HEK293T (cell line): ENCODE data around the gene CD274.

Experiments
- CTCF ChIA-PET: fragments of 350-600 bp; formaldehyde crosslinking; extraction: SDS; loops from one replicate; lab custom pipeline; 2021; ENCODE audit warnings: antibody characterized with exemption, inconsistent platforms; lab: Yijun Ruan, JAX
- POLR2A ChIA-PET: fragments of 350-600 bp; formaldehyde crosslinking; extraction: SDS; loops from one replicate; lab custom pipeline; 2020; ENCODE audit warnings: antibody characterized with exemption, inconsistent platforms; lab: Yijun Ruan, JAX
- DNase-seq: peaks from one replicate; pipeline ENCODE4 v3.0.0; 2012; ENCODE audit warnings: mixed read lengths; ENCODE audit errors: extremely low spot score
- ARNT ChIP-seq: fragments of 450-650 bp; IDR thresholded peaks from 2 replicates; pipeline ENCODE4 v1.6.1; 2017; ENCODE audit warnings: mild to moderate bottlenecking
- BHLHE40 ChIP-seq: fragments of 450-650 bp; IDR thresholded peaks from 2 replicates; pipeline ENCODE4 v1.6.1; 2016; ENCODE audit warnings: mild to moderate bottlenecking, moderate library complexity, borderline replicate concordance
- CTBP1 ChIP-seq: fragments of 450-650 bp; IDR thresholded peaks from 2 replicates; pipeline ENCODE4 v1.6.1; 2016; ENCODE audit warnings: borderline replicate concordance
- ELF4 ChIP-seq: fragments of 450-650 bp; IDR thresholded peaks from 2 replicates; pipeline ENCODE4 v1.6.1; 2017; ENCODE audit warnings: antibody characterized with exemption
- FOXA1 ChIP-seq: fragments of 450-650 bp; IDR thresholded peaks from 2 replicates; pipeline ENCODE4 v1.6.1; 2016; ENCODE audit warnings: mild to moderate bottlenecking
- FOXK2 ChIP-seq: fragments of 450-650 bp; IDR thresholded peaks from 2 replicates; pipeline ENCODE4 v1.6.1; 2016; ENCODE audit warnings: mild to moderate bottlenecking
- FOXM1 ChIP-seq: fragments of 450-650 bp; IDR thresholded peaks from 2 replicates; pipeline ENCODE4 v1.6.1; 2017; ENCODE audit warnings: mild to moderate bottlenecking, borderline replicate concordance
- HDGF ChIP-seq: fragments of 450-650 bp; IDR thresholded peaks from 2 replicates; pipeline ENCODE4 v1.6.1; 2017; ENCODE audit warnings: antibody characterized with exemption, borderline replicate concordance
- L3MBTL2 ChIP-seq: fragments of 450-650 bp; conservative IDR thresholded peaks from 2 replicates; pipeline ENCODE4 v1.6.1; 2016; ENCODE audit warnings: mild to moderate bottlenecking
- LEF1 ChIP-seq: fragments of 450-650 bp; IDR thresholded peaks from 2 replicates; pipeline ENCODE4 v1.6.1; 2017; ENCODE audit warnings: mild to moderate bottlenecking, borderline replicate concordance
- NFRKB ChIP-seq: fragments of 450-650 bp; IDR thresholded peaks from 2 replicates; pipeline ENCODE4 v1.6.1; 2016; ENCODE audit warnings: mild to moderate bottlenecking, moderate library complexity
- PKNOX1 ChIP-seq: fragments of 450-650 bp; IDR thresholded peaks from 2 replicates; pipeline ENCODE4 v1.6.1; 2016
- SP1 ChIP-seq: fragments of 450-650 bp; IDR thresholded peaks from 2 replicates; pipeline ENCODE4 v1.6.1; 2017
- SUZ12 ChIP-seq: fragments of 450-650 bp; IDR thresholded peaks from 2 replicates; pipeline ENCODE4 v1.6.1; 2016; ENCODE audit warnings: mild to moderate bottlenecking
- TARDBP ChIP-seq: fragments of 450-650 bp; IDR thresholded peaks from 2 replicates; pipeline ENCODE4 v1.6.1; 2016
- ZNF384 ChIP-seq: fragments of 450-650 bp; IDR thresholded peaks from 2 replicates; pipeline ENCODE4 v1.6.1; 2016

CD274 gene

DNA sequence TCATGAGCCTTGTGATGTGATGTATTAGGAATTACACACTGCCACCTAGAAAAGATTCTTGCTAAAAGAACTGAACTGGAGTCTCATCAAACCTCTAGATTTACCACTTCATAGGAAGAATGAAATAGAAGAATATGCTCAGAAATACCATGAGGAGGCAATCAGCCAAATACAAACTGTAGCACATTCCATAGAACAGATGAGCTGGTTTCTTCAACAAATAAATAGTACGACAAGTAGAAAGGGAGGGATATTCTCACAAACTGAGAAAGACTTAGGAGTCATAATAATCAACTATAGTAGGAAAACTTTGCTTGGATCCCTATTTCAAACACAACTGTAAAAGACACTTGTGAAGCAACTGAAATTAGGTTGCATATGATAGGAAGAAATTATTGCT, 28.1 kb upstream of the CD274 start:
- TF ChIP-seq SP1 (no peak), SUZ12 (no peak), ARNT (no peak), FOXM1 (no peak), ELF4 (no peak), TARDBP (no peak), FOXK2 (no peak), L3MBTL2 (no peak), FOXA1 (no peak), ZNF384 (no peak), PKNOX1 (no peak), HDGF (no peak), LEF1 (no peak), NFRKB (no peak), BHLHE40 (no peak), CTBP1 (no peak)
- ChIA-PET CTCF (no interaction called here), POLR2A (no interaction called here)
- DNase-seq: no peak

DNA sequence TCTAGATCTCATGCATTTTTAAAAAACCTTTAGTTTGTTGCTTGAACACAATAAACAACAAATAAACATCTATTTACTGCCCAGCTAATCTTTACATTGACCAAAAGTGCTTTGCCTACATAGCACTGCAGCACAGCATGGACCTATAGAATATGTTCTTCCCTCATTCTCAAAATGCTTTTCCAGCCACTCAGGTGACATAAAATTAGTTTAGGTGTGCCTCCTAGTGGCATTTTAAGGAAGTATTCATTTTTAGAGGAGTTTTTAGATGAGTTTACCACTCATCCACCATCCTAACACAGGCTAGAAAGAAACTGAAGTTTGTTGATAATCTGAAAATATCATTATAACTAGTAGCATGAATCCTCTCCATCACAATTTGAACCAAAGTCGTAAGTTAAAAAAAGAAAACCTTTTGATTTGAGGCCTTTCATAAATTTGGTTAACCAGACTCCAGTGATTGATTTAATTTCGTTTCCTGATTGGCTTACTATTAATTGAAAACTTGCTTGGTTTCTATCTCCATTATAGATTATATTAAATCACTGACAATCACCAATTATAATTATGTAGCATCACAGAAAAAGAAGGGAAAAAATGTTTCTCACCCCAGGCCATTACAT, 25.2 kb upstream of the CD274 start:
- peak; percentile 8 for DNase-seq
- POLR2A ChIA-PET: no interaction called here
- CTCF ChIA-PET: no interaction called here
- TF ChIP-seq FOXK2 (no peak), TARDBP (no peak), FOXA1 (no peak), FOXM1 (no peak), LEF1 (no peak), SP1 (no peak), BHLHE40 (no peak), ELF4 (no peak)

DNA sequence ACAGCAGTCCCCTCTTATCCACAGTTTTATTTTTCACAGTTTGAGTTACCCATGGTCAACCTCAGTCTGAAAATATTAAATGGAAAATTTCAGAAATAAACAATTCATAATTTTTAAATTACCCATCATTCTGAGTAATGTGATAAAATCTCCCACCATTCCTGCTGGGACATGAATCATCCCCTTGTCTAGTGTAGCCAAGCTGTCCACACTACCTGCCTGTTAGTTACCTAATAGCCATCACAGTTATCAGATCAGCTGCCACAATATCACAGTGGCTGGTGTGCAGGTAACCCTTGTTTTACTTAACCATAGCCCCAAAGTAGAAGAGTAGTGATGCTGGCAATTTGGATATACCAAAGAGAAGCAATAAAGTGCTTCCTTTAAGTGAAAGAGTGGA, 23.3 kb upstream of the CD274 start:
- TF ChIP-seq BHLHE40 (no peak), FOXK2 (no peak), ARNT (no peak)
- ChIA-PET CTCF (no interaction called here), POLR2A (no interaction called here)
- no peak for DNase-seq

DNA sequence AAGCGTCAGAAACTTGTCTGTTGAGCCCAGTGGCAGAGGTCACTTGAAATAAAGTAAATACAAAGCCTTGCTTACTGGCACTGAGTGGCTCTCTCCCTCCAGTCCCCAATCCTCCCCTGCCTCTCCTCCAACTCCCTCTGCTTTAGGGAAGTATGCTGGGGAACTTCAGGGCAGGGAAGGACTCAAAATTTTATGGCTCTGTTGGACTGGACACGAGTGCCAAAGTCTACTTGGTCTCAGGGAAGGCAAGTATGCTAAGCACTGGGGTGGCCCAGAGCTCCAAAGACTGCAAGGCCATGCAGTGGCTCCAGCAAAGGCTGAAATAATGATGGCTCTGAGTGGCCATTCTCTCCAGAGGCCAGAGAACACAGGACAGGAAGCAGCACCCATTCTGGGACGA, 22.2 kb upstream of the CD274 start:
- CTCF ChIA-PET: no interaction called here
- no peak for TF ChIP-seq NFRKB
- no peak for TF ChIP-seq CTBP1
- TF ChIP-seq L3MBTL2: no peak
- no peak for TF ChIP-seq ELF4
- TF ChIP-seq SP1: no peak
- no peak for TF ChIP-seq ZNF384
- no peak for TF ChIP-seq SUZ12
- no peak for TF ChIP-seq BHLHE40
- TF ChIP-seq FOXM1: no peak
- TF ChIP-seq ARNT: no peak
- no peak for TF ChIP-seq LEF1
- no peak for TF ChIP-seq HDGF
- no peak for TF ChIP-seq TARDBP
- no peak for TF ChIP-seq FOXK2
- TF ChIP-seq FOXA1: no peak
- no peak for TF ChIP-seq PKNOX1
- no peak for DNase-seq
- POLR2A ChIA-PET: no interaction called here

DNA sequence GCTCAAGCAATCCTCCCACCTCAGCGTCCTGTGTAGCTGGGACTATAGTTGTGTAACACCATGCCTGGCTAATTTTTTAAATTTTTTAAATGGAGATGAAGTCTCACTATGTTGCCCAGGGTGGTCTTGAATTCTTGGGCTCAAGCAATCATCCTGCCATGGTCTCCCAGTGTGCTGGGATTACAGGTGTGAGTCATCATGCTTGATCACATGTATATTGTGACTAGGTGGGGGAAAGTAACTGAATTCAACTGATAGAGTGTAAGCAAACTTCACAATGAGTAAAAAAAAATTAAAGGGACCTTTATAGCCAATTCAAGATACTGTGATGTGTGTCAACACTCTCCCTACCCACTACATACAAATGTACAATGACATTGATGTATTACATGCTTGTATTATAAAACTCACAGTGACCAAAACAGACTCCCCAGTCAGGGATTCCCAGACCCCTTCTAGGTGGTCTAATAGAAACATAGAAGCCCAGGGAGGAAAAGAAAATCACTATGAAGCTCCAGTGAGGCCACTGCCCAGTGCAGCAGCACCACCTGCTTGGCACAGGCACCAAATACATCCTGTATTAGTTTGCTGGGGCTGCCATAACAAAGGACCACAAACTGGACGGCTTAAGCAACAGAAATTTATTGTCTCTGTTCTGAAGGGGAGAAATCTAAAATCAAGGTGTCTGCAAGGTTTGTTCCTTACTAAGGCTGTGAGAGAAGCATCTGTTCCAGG, 21.4 kb upstream of the CD274 start:
- ChIA-PET POLR2A (no interaction called here), CTCF (no interaction called here)
- DNase-seq: no peak
- TF ChIP-seq PKNOX1: no peak
- no peak for TF ChIP-seq SUZ12
- TF ChIP-seq NFRKB: no peak
- no peak for TF ChIP-seq FOXA1
- TF ChIP-seq LEF1: no peak
- TF ChIP-seq ARNT: no peak
- TF ChIP-seq FOXK2: no peak
- TF ChIP-seq BHLHE40: no peak
- no peak for TF ChIP-seq TARDBP
- no peak for TF ChIP-seq ELF4
- no peak for TF ChIP-seq L3MBTL2

DNA sequence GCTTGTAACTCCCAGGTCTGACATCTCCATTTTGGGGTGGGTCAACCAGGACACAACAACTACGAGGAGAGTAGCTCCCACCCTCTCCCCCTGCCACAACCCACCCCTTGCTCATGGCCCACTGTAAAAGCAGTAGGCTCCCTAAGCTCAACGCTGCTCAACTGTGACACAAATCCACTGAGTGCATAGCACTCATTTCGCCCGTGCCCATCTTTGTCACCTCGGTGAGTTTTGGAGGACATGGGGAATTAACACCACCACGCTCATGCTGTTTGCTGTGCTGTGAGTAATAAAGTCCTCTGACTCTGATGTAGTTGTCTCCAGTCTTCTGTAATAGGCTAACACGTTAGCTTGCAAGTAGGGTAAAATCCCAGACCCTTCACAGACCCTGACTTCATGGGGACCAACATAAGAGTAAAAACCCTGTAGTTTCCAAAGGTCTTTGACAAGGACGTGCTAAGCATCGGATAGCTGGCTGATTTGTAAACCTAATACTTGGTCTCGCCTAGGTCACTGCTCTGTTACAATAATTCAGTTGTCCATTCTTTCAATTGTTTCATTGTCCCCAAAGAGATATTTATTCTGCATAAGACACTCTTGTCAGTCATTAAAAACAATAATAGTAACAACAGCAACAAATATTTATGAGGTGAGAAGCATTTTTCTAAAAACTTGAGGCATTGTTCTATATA, 20.3 kb upstream of the CD274 start:
- ChIA-PET POLR2A (no interaction called here), CTCF (no interaction called here)
- DNase-seq: no peak
- TF ChIP-seq PKNOX1 (no peak), L3MBTL2 (no peak), BHLHE40 (no peak)
